HFFc6 (cell line): ENCODE measurements around the gene MPPED1. TPM values are rescaled to one million over a fixed set of nuclear protein-coding genes. Genes with fewer than 3 reads are reported as not detected.

Source experiments
- DNase-seq: peaks from one replicate; pipeline ENCODE4 v3.0.0-alpha.2; 2018
- H3K27ac Mint-ChIP-seq: 2 replicates; pipeline ENCODE4 v1.8.0; 2020; ENCODE audit warnings: mild to moderate bottlenecking, mixed read lengths
- H3K27me3 Mint-ChIP-seq: 2 replicates; pipeline ENCODE4 v1.8.0; 2021; ENCODE audit warnings: mild to moderate bottlenecking, moderate library complexity, mixed read lengths; ENCODE audit not compliant: insufficient read depth
- H3K36me3 Mint-ChIP-seq: 2 replicates; pipeline ENCODE4 v1.8.0; 2021; ENCODE audit warnings: low read depth, mixed read lengths
- H3K4me1 Mint-ChIP-seq: 2 replicates; pipeline ENCODE4 v1.8.0; 2020; ENCODE audit warnings: low read depth, mixed read lengths
- H3K4me3 Mint-ChIP-seq: 2 replicates; pipeline ENCODE4 v1.8.0; 2020; ENCODE audit warnings: mild to moderate bottlenecking, moderate library complexity, mixed read lengths
- H3K9me3 Mint-ChIP-seq: 2 replicates; pipeline ENCODE4 v1.8.0; 2020; ENCODE audit warnings: mild to moderate bottlenecking, mixed read lengths
- total RNA-seq, 6 experiments: library from RNA; stranded (reverse); fragmentation: NEBNext Ultra II Directional; extraction: Animal tissue kit (Norgen Biotek cat#: 25700); gene quantifications; 2 replicates in 1 of 6; 3 replicates in 5 of 6; pipeline ENCODE4 v1.2.3, GENCODE V29; 2021
- TF ChIP-seq, protein P1 (sequence below): fragments of 200-600 bp; sonication (generic); IDR thresholded peaks from 2 replicates; pipeline ENCODE4 v1.5.0; 2021; ENCODE audit warnings: antibody characterized with exemption, mild to moderate bottlenecking

The MPPED1 gene
- total RNA-seq, 6 experiments from 2014 or later: not detected

DNA sequence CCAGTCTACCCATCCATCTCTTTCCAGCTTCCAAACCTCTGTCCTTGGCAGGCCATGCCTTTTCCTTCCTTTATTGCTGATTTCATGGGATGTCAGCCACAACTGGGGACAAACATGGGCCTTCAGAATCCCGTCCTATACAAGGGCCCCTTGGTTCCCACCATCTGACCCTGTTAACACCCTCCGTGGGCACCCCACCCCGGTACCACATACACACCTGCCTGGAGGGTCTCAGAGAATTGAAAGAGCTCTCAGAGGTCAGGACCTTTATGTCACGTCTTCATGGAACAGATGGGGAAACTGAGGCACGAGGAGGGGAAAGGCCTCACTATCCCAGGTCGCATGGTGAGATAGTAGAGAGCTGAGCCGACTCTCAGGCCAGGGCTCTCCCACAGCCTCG, 53.0 kb downstream of the MPPED1 start:
- H3K4me1 Mint-ChIP-seq: no peaks in the 10 kb centered on the region
- TF ChIP-seq, protein P1, sequence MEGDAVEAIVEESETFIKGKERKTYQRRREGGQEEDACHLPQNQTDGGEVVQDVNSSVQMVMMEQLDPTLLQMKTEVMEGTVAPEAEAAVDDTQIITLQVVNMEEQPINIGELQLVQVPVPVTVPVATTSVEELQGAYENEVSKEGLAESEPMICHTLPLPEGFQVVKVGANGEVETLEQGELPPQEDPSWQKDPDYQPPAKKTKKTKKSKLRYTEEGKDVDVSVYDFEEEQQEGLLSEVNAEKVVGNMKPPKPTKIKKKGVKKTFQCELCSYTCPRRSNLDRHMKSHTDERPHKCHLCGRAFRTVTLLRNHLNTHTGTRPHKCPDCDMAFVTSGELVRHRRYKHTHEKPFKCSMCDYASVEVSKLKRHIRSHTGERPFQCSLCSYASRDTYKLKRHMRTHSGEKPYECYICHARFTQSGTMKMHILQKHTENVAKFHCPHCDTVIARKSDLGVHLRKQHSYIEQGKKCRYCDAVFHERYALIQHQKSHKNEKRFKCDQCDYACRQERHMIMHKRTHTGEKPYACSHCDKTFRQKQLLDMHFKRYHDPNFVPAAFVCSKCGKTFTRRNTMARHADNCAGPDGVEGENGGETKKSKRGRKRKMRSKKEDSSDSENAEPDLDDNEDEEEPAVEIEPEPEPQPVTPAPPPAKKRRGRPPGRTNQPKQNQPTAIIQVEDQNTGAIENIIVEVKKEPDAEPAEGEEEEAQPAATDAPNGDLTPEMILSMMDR: no peak
- H3K27ac Mint-ChIP-seq: no peak overlapping the region
- peaks cover 2% of the 10 kb centered on the region for H3K27me3 Mint-ChIP-seq
- H3K4me3 Mint-ChIP-seq: no peak overlapping the region
- peaks cover 71% of the 10 kb centered on the region for H3K9me3 Mint-ChIP-seq
- peaks cover 16% of the 10 kb centered on the region for H3K36me3 Mint-ChIP-seq
- no peak for DNase-seq

DNA sequence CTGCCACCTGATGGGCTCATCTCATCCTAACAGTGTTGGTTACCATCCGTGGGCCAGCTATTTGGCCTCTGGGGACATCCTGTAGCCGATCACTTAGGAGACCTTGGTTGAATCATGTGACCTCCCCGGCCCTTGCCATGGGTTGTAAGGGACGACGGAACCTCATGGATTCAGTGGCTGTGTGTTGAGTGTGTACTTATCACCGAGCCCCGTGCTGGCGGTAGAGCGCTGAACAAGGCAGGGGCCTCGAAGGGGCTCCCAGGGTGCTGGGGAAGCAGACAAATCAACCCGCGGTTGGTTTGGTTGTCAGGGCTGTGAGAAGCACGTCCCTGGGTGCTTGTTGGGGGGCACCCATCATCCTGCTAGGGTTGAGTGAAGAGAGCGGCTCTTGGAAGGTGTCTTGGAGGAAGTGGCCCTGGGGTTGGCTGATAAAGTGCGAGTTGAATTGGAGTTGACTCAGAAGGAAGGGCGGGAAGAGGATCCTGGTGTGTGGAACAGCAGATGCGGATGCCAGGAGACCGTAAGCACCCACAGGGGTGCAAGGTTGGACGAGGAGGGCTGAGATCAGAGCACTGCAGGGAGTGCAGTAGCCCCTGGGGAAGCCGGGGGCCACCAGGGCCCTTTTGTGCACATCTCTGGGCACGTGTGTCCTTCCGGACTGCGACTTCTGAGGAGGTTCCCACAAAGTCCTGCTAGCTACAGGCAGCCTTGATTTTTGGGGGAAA, 53.6 kb downstream of the MPPED1 start:
- H3K4me3 Mint-ChIP-seq: no peak overlapping the region
- no peak overlapping the region for H3K27ac Mint-ChIP-seq
- TF ChIP-seq, protein P1: no peak
- peaks cover 69% of the 10 kb centered on the region for H3K9me3 Mint-ChIP-seq
- no peak for DNase-seq
- peaks cover 2% of the 10 kb centered on the region for H3K27me3 Mint-ChIP-seq
- peaks cover 16% of the 10 kb centered on the region for H3K36me3 Mint-ChIP-seq
- H3K4me1 Mint-ChIP-seq: no peaks in the 10 kb centered on the region

DNA sequence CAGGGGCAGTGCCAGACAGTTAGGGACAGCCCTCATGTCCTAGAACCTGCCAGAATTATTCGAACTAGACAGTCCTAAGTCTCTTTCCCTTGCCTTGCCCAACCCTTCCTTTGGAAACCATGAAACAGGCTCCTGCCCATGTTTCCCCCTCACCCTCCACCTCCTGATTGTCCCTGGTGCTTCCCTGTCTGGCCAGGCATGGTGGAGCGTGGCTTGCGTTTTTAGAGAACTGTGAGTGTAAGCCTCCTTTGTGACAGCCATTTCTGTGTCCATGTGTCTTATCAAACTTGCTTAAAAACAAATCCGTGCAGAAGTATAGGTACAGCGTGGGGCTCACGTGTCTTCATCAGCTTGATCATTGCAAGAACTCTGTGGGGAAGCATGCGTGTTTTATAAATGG, 54.9 kb downstream of the MPPED1 start:
- Mint-ChIP-seq H3K36me3 (peaks cover 16% of the 10 kb centered on the region), H3K27me3 (peaks cover 2% of the 10 kb centered on the region), H3K9me3 (peaks cover 63% of the 10 kb centered on the region), H3K4me1 (no peaks in the 10 kb centered on the region), H3K27ac (no peak overlapping the region), H3K4me3 (no peak overlapping the region)
- DNase-seq: no peak
- TF ChIP-seq, protein P1: no peak

DNA sequence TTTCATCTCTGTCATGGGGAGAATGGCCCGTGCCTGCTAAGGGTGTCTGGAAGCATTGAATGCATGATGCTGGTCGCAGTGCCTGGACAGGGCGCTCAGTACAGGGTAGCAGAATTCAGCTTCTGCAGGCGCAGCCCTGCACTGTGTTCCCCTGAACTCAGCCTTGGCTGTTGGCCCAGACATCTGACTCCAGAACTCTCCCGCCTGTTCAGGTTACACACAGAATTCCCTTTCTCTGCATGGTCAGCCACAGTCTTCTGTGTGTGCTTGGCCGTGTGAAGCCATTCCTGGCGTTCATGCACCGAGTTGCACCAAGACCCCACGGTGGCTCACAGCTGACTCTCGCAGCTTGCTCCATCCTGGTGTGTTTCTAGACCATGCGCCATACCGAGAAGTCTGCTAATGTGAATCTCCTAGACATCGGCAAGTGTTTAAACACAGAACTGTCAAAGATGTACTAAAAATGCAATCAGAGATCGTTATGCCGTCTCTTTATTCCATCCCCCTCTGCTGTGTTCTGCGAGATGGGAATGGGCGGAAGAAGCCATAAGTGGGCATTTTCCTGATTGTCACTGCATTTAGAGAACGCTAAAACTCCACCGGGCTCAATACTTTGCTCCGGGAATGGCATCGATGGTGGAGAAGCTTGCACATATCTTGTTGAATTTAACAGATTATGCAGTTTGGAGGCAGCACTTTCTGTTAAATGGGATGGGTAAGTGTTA, 55.6 kb downstream of the MPPED1 start:
- Mint-ChIP-seq H3K4me3 (no peak overlapping the region), H3K9me3 (peaks cover 63% of the 10 kb centered on the region), H3K4me1 (no peaks in the 10 kb centered on the region), H3K27me3 (peaks cover 2% of the 10 kb centered on the region), H3K27ac (no peak overlapping the region), H3K36me3 (peaks cover 16% of the 10 kb centered on the region)
- no peak for DNase-seq
- TF ChIP-seq, protein P1: no peak

- peaks cover 4% of the 10 kb centered on the region; the same call in 1 of the 2 replicates for H3K27me3 Mint-ChIP-seq
- no peaks in the 10 kb centered on the region for H3K4me1 Mint-ChIP-seq
- no peak overlapping the region for H3K27ac Mint-ChIP-seq
- no peak for DNase-seq
- H3K4me3 Mint-ChIP-seq: no peak overlapping the region
- H3K36me3 Mint-ChIP-seq: peaks cover 3% of the 10 kb centered on the region; the same call in 1 of the 2 replicates
- H3K9me3 Mint-ChIP-seq: peaks cover 54% of the 10 kb centered on the region
- TF ChIP-seq, protein P1: no peak
Measured at GRCh38 chr22:43470253-43470652, 58.4 kb downstream of the MPPED1 start.
